NOMO-1 treated with dmso at 0.1 percent for 144 hours (cell line): ENCODE results near the gene AHSG.

Experiments
- DNase-seq: peaks from one replicate; lab custom pipeline; 2025; ENCODE audit not compliant: unreplicated experiment; lab: John Stamatoyannopoulos, UW

The AHSG gene

GRCh38 chr3:186639778-186640472 is 27.1 kb downstream of the AHSG start, which contains the start of gene FETUB:
Gene FETUB (plus strand): TSS chr3:186640399. CDS start chr3:186640461, 62 bp downstream.
- no peak for DNase-seq

- DNase-seq, result no peak
Observed at GRCh38 chr3:186640473-186640818, 27.6 kb downstream of the AHSG start.

GRCh38 chr3:186640929-186641328 is 28.1 kb downstream of the AHSG start:
- no peak for DNase-seq

GRCh38 chr3:186642014-186642413 is 29.2 kb downstream of the AHSG start:
- no peak for DNase-seq

- DNase-seq, result no peak
Observed at GRCh38 chr3:186643493-186643892, 30.6 kb downstream of the AHSG start.

- DNase-seq, result no peak
Observed at GRCh38 chr3:186644683-186645082, 31.8 kb downstream of the AHSG start.

GRCh38 chr3:186646106-186646505 is 33.2 kb downstream of the AHSG start:
- DNase-seq, result no peak

- DNase-seq, result no peak
Observed at GRCh38 chr3:186646841-186647240, 34.0 kb downstream of the AHSG start.

- DNase-seq, result no peak
Observed at GRCh38 chr3:186648851-186649250, 36.0 kb downstream of the AHSG start.

- no peak for DNase-seq
Observed at GRCh38 chr3:186651678-186652215, 38.9 kb downstream of the AHSG start.

GRCh38 chr3:186653080-186653707 is 40.3 kb downstream of the AHSG start:
- no peak for DNase-seq

GRCh38 chr3:186653984-186654383 is 41.1 kb downstream of the AHSG start:
- DNase-seq, result no peak

- DNase-seq, result no peak
Observed at GRCh38 chr3:186663361-186664118, 50.7 kb downstream of the AHSG start.

- no peak for DNase-seq
Observed at GRCh38 chr3:186664119-186664495, 51.2 kb downstream of the AHSG start.

- DNase-seq, result no peak
Observed at GRCh38 chr3:186664506-186664905, 51.6 kb downstream of the AHSG start.

GRCh38 chr3:186665625-186666188 is 52.8 kb downstream of the AHSG start, which contains the start of gene HRG:
Gene HRG (plus strand): TSS chr3:186666014. CDS start chr3:186666032, 18 bp downstream.
- no peak for DNase-seq

- no peak for DNase-seq
Observed at GRCh38 chr3:186668426-186668825, 55.6 kb downstream of the AHSG start.

GRCh38 chr3:186669378-186670084 is 56.7 kb downstream of the AHSG start:
- no peak for DNase-seq

- no peak for DNase-seq
Observed at GRCh38 chr3:186670155-186670554, 57.3 kb downstream of the AHSG start.
